CD14-positive monocyte (primary cell): ENCODE measurements around the gene EXOC4. TPM values are rescaled to one million over a fixed set of nuclear protein-coding genes. Genes with fewer than 3 reads are reported as not detected.

Experiments
- DNase-seq, 3 donors: peaks; one replicate each; pipeline ENCODE4 v3.0.0-alpha.2; 2011 to 2022
- H2AFZ ChIP-seq: 2 replicates; pipeline ENCODE4 v1.6.0; 2012; ENCODE audit warnings: mild to moderate bottlenecking, low read depth, low read length, inconsistent platforms; ENCODE audit not compliant: insufficient read depth, poor library complexity, severe bottlenecking
- H3K27ac ChIP-seq, 2 donors: 1 replicate in 1 of 2; 2 replicates in 1 of 2; pipeline ENCODE4 v1.5.1; 2012 to 2013; ENCODE audit warnings: low read length in 2 of 2, control low read depth in 1 of 2, inconsistent platforms in 1 of 2, low read depth in 1 of 2, mild to moderate bottlenecking in 1 of 2
- H3K27me3 ChIP-seq, 2 donors: one replicate each; pipeline versions ENCODE4 v1.6.0 to v1.6.1; 2011 to 2013; ENCODE audit warnings: low read length in 2 of 2; ENCODE audit not compliant: control insufficient read depth in 2 of 2, insufficient read depth in 2 of 2
- H3K36me3 ChIP-seq, 2 donors: replicated peaks in 1 of 2; 1 replicate in 1 of 2; 2 replicates in 1 of 2; pipeline versions ENCODE4 v1.5.1 to v1.6.1; 2012 to 2013; ENCODE audit warnings: low read length in 2 of 2, control low read depth in 1 of 2, inconsistent platforms in 1 of 2, mild to moderate bottlenecking in 1 of 2; ENCODE audit not compliant: insufficient read depth in 2 of 2, control insufficient read depth in 1 of 2
- H3K4me1 ChIP-seq, 2 donors: 1 replicate in 1 of 2; 2 replicates in 1 of 2; pipeline versions ENCODE4 v1.5.1 to v1.6.1; 2012 to 2013; ENCODE audit warnings: low read length in 2 of 2, control low read depth in 1 of 2, inconsistent platforms in 1 of 2, mild to moderate bottlenecking in 1 of 2, moderate library complexity in 1 of 2; ENCODE audit not compliant: insufficient read depth in 2 of 2, control insufficient read depth in 1 of 2
- H3K4me2 ChIP-seq: replicated peaks from 2 replicates; pipeline ENCODE3; 2012; ENCODE audit warnings: low read length, moderate library complexity, mild to moderate bottlenecking; ENCODE audit not compliant: poor library complexity, severe bottlenecking; ENCODE audit errors: extremely low read depth
- H3K4me3 ChIP-seq, 3 experiments: fragments of 200-600 bp in 1 of 3; sonication (generic) in 1 of 3; replicated peaks in 1 of 3; 1 replicate in 2 of 3; 2 replicates in 1 of 3; pipeline ENCODE4 v1.5.1; 2011 to 2013; ENCODE audit warnings: low read length in 3 of 3, mild to moderate bottlenecking in 3 of 3, control low read depth in 2 of 3, low read depth in 2 of 3, inconsistent platforms in 1 of 3, moderate library complexity in 1 of 3
- H3K79me2 ChIP-seq: 2 replicates; pipeline ENCODE4 v1.6.0; 2012; ENCODE audit warnings: mild to moderate bottlenecking, control low read depth, inconsistent platforms, low read length, moderate library complexity; ENCODE audit not compliant: insufficient read depth
- H3K9ac ChIP-seq: 2 replicates; pipeline ENCODE4 v1.6.0; 2017; ENCODE audit warnings: low read length, mild to moderate bottlenecking; ENCODE audit not compliant: insufficient read depth, poor library complexity, severe bottlenecking
- H3K9me3 ChIP-seq, 2 donors: replicated peaks in 1 of 2; 1 replicate in 1 of 2; 2 replicates in 1 of 2; pipeline versions ENCODE4 v1.5.1 to v1.6.1; 2012 to 2013; ENCODE audit warnings: low read length in 2 of 2, control low read depth in 1 of 2; ENCODE audit not compliant: control insufficient read depth in 1 of 2, insufficient read depth in 1 of 2
- H4K20me1 ChIP-seq: 2 replicates; pipeline ENCODE4 v1.6.0; 2012; ENCODE audit warnings: mild to moderate bottlenecking, low read length, control low read depth, moderate library complexity; ENCODE audit not compliant: insufficient read depth
- H3K27ac Mint-ChIP-seq, 7 donors: one replicate each; pipeline ENCODE4 v1.8.0; 2020; ENCODE audit warnings: mild to moderate bottlenecking in 7 of 7, mixed read lengths in 7 of 7, moderate library complexity in 6 of 7, inconsistent platforms in 2 of 7
- H3K27me3 Mint-ChIP-seq, 3 donors: one replicate each; pipeline ENCODE4 v1.8.0; 2021 to 2022; ENCODE audit warnings: low read depth in 3 of 3, mild to moderate bottlenecking in 3 of 3, mixed read lengths in 3 of 3, moderate library complexity in 3 of 3, inconsistent platforms in 1 of 3
- H3K36me3 Mint-ChIP-seq, 2 donors: one replicate each; pipeline ENCODE4 v1.8.0; 2020; ENCODE audit warnings: mixed read lengths in 2 of 2, inconsistent platforms in 1 of 2, mild to moderate bottlenecking in 1 of 2
- H3K4me1 Mint-ChIP-seq: one replicate; pipeline ENCODE4 v1.8.0; 2020; ENCODE audit warnings: mild to moderate bottlenecking, mixed read lengths
- H3K4me3 Mint-ChIP-seq, 2 donors: one replicate each; pipeline ENCODE4 v1.8.0; 2020; ENCODE audit warnings: mild to moderate bottlenecking in 2 of 2, mixed read lengths in 2 of 2, moderate library complexity in 1 of 2
- H3K9me3 Mint-ChIP-seq, 7 donors: one replicate each; pipeline ENCODE4 v1.8.0; 2020 to 2022; ENCODE audit warnings: mixed read lengths in 7 of 7, mild to moderate bottlenecking in 6 of 7, moderate library complexity in 6 of 7, inconsistent platforms in 2 of 7
- CTCF ChIP-seq: fragments of 200-600 bp; IDR thresholded peaks from one replicate; pipeline ENCODE4 v1.8.0; 2022; ENCODE audit warnings: antibody characterized with exemption, mild to moderate bottlenecking
- WGBS: methylation state at CpG from one replicate; pipeline ENCODE4 v1.1.5; 2013; ENCODE audit warnings: missing lambda C conversion rate; ENCODE audit not compliant: insufficient coverage; 5-methylcytosine and 5-hydroxymethylcytosine counted together
- intact Hi-C, 2 donors: fragments of 100-400 bp; cut with micrococcal nuclease; formaldehyde crosslinking; loops; one replicate each; pipeline versions ENCODE4 v1.15.0 to v1.15.1; 2023
- polyA plus RNA-seq, 3 donors: library from polyadenylated mRNA; depleted of rRNA in 1 of 3; unstranded in 2 of 3; stranded (reverse) in 1 of 3; fragments of 300-500 nt in 2 of 3; fragments of >200 nt in 1 of 3; fragmentation: Illumina TruSeq in 2 of 3; gene quantifications; 1 replicate in 2 of 3; 2 replicates in 1 of 3; pipeline ENCODE4 v1.2.3, GENCODE V29; 2012 to 2021

Gene EXOC4
- polyA plus RNA-seq, 3 donors, result 20.6 to 22.3 (median 22.3) TPM

- TF ChIP-seq CTCF, result no peak
- no peaks in the 10 kb centered on the region for H3K4me1 ChIP-seq
- WGBS, result no CpG with 5 or more reads among the region's 2 CpGs
- no peak overlapping the region for H3K4me3 ChIP-seq
- no peak overlapping the region for H3K27ac ChIP-seq
- intact Hi-C loops, result no loop called here
- H3K27me3 Mint-ChIP-seq, result peaks cover 0 to 3% (median 2%) of the 10 kb centered on the region in 3 donors
- no peaks in the 10 kb centered on the region for H3K9me3 ChIP-seq
- DNase-seq, result no peak
- no peaks in the 10 kb centered on the region for H3K79me2 ChIP-seq
- H4K20me1 ChIP-seq, result no peaks in the 10 kb centered on the region
- no peak overlapping the region for H2AFZ ChIP-seq
- H3K36me3 ChIP-seq, result no peaks in the 10 kb centered on the region
- no peaks in the 10 kb centered on the region for H3K27me3 ChIP-seq
- no peak overlapping the region for H3K4me3 Mint-ChIP-seq
- H3K4me2 ChIP-seq, result no peak overlapping the region
- no peaks in the 10 kb centered on the region for H3K4me1 Mint-ChIP-seq
- peaks cover 0 to 2% (median 0%) of the 10 kb centered on the region in 7 donors for H3K9me3 Mint-ChIP-seq
- no peak overlapping the region for H3K27ac Mint-ChIP-seq
- H3K36me3 Mint-ChIP-seq, result peaks cover 0 to 2% of the 10 kb centered on the region in 2 donors
- no peak overlapping the region for H3K9ac ChIP-seq
Measured at GRCh38 chr7:133411395-133411794, 158.5 kb downstream of the EXOC4 start.

GRCh38 chr7:133412942-133413341 lies 160.1 kb downstream of the EXOC4 start:
- DNase-seq, result no peak
- 100% methylated on average over 1 of the region's 3 CpGs for WGBS
- Histone ChIP-seq H3K9ac (no peak overlapping the region), H3K36me3 (no peaks in the 10 kb centered on the region), H3K4me2 (no peak overlapping the region), H4K20me1 (no peaks in the 10 kb centered on the region), H3K4me1 (no peaks in the 10 kb centered on the region), H2AFZ (no peak overlapping the region), H3K27ac (no peak overlapping the region), H3K4me3 (no peak overlapping the region), H3K27me3 (no peaks in the 10 kb centered on the region), H3K79me2 (no peaks in the 10 kb centered on the region), H3K9me3 (no peaks in the 10 kb centered on the region)
- TF ChIP-seq CTCF, result no peak
- peaks cover 0 to 3% (median under 1%) of the 10 kb centered on the region in 3 donors for H3K27me3 Mint-ChIP-seq
- no peak overlapping the region for H3K4me3 Mint-ChIP-seq
- intact Hi-C loops, result no loop called here
- peaks cover 0 to 2% of the 10 kb centered on the region in 2 donors for H3K36me3 Mint-ChIP-seq
- no peaks in the 10 kb centered on the region for H3K4me1 Mint-ChIP-seq
- peaks cover 0 to under 1% (median 0%) of the 10 kb centered on the region in 7 donors for H3K9me3 Mint-ChIP-seq
- no peak overlapping the region for H3K27ac Mint-ChIP-seq
